ENCODE results near the gene DDX10. TPM values are rescaled to one million over a fixed set of nuclear protein-coding genes. Genes with fewer than 3 reads are reported as not detected.

Gene DDX10
- total RNA-seq, 1 experiment from 2014 or later, result 43.4 TPM

DNA sequence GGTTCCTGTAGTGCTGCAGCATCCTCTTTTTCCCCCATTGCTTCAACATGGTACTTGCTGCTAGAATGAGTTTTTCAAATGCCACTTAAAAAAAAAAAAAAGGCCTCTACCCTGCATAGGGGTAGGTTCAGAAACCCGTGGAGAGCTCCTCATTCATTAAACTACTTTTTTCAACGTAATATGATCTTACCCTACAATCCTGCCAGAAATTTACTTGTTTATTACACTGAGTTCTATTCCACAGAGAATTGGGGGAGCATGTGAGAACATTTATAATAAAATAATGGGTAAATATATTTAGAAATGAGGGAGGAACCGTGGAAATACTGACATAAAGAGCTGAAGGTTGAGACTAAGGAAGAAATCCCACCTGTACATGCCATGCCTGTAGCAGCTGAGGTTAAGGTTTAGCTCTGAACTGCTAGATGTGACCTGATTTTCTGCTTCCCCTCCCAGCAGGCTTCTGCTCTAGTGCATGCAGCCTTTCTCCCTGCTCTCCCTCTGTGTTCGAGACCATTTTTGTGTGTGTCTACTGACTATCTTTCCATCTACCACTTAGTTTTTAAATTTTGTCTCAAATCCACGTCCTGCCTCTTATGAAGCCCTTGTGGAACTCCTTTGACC is 225.7 kb downstream of the DDX10 start:
- Histone ChIP-seq H3K36me3 (no peaks in the 10 kb centered on the region), H3K4me1 (0 out of 2 replicates have a peak, but pooled peaks cover 5% of the 10 kb centered on the region), H3K27me3 (no peaks in the 10 kb centered on the region), H3K4me3 (no peak overlapping the region), H3K9me3 (replicated peaks) (no peaks in the 10 kb centered on the region), H3K27ac (no peak overlapping the region)
- no peak for DNase-seq

DNA sequence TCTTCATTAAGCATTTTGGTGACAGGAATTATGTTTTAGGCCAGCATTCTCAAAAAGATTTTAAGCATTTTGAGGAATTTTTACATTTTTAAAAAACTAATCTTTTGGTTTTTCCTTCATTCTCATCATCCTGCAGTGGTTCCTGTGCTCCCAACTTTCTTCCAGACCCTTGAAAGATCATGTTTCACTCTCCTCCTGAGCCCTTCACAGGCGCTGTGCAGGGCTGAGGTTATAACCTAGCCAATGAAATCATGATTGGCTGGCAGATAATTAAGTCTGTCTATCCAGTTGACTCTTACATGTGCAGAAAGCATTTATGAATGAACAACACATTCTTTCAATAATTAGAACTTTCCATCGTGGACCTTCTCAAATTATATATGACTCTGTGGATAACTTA is 226.3 kb downstream of the DDX10 start:
- no peaks in the 10 kb centered on the region for H3K27me3 ChIP-seq
- no peak for DNase-seq
- no peaks in the 10 kb centered on the region for H3K36me3 ChIP-seq
- no peak overlapping the region for H3K27ac ChIP-seq
- no peaks in the 10 kb centered on the region for H3K9me3 ChIP-seq (replicated peaks)
- H3K4me1 ChIP-seq, result 0 out of 2 replicates have a peak, but pooled peaks cover 5% of the 10 kb centered on the region
- H3K4me3 ChIP-seq, result no peak overlapping the region

GRCh38 chr11:108891909-108892511 is 227.1 kb downstream of the DDX10 start:
- Histone ChIP-seq H3K4me1 (0 out of 2 replicates have a peak, but pooled peaks cover 5% of the 10 kb centered on the region), H3K9me3 (replicated peaks) (no peaks in the 10 kb centered on the region), H3K27ac (no peak overlapping the region), H3K4me3 (no peak overlapping the region), H3K27me3 (no peaks in the 10 kb centered on the region), H3K36me3 (no peaks in the 10 kb centered on the region)
- DNase-seq, result peak in 1 of 2 experiments; percentile 45

- no peaks in the 10 kb centered on the region for H3K36me3 ChIP-seq
- no peak for DNase-seq
Measured at GRCh38 chr11:108895579-108896480, 231.0 kb downstream of the DDX10 start.

GRCh38 chr11:108897071-108897481 is 232.2 kb downstream of the DDX10 start:
- 0 out of 2 replicates have a peak, but pooled peaks cover under 1% of the 10 kb centered on the region for H3K4me1 ChIP-seq
- DNase-seq, result peak in 1 of 2 experiments; percentile 29
- no peak overlapping the region for H3K27ac ChIP-seq
- no peaks in the 10 kb centered on the region for H3K36me3 ChIP-seq
- H3K9me3 ChIP-seq (replicated peaks), result no peaks in the 10 kb centered on the region
- no peak overlapping the region for H3K4me3 ChIP-seq
- H3K27me3 ChIP-seq, result no peaks in the 10 kb centered on the region

More at GRCh38 chr11:108895579-108896480, 231.0 kb downstream of the DDX10 start:
- Histone ChIP-seq H3K9me3 (replicated peaks) (no peaks in the 10 kb centered on the region), H3K4me1 (0 out of 2 replicates have a peak, but pooled peaks cover 5% of the 10 kb centered on the region), H3K4me3 (no peak overlapping the region), H3K27ac (no peak overlapping the region), H3K27me3 (no peaks in the 10 kb centered on the region)

- Histone ChIP-seq H3K4me3 (no peak overlapping the region), H3K36me3 (no peaks in the 10 kb centered on the region), H3K9me3 (replicated peaks) (no peaks in the 10 kb centered on the region), H3K27ac (no peak overlapping the region), H3K27me3 (no peaks in the 10 kb centered on the region), H3K4me1 (no peaks in the 10 kb centered on the region)
- DNase-seq, result no peak
Measured at GRCh38 chr11:108897916-108898315, 233.0 kb downstream of the DDX10 start.

DNA sequence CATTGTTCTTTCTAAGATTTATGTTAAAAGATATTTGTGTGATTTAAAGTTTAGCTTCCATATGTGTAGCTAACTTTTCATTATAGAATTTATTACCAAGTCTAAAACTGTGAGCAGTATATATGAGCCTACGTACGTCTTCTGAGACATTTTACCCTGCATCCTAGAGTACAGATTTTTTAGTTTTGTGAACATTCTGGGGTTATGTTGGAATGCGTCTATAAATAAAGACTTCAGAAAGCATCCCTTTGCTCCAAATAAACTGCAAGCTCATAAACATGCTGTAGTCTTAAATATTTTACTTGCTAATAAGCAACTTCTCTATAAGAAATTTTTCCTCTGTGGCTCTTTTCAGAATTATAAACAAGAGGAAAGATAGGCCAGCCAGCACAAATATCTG is 236.5 kb downstream of the DDX10 start:
- no peak overlapping the region for H3K27ac ChIP-seq
- no peaks in the 10 kb centered on the region for H3K36me3 ChIP-seq
- DNase-seq, result no peak
- no peaks in the 10 kb centered on the region for H3K27me3 ChIP-seq
- peaks cover 2% of the 10 kb centered on the region; the same call in 1 of the 2 replicates for H3K4me1 ChIP-seq
- no peak overlapping the region for H3K4me3 ChIP-seq
- H3K9me3 ChIP-seq (replicated peaks), result no peaks in the 10 kb centered on the region

- H3K9me3 ChIP-seq (replicated peaks), result no peaks in the 10 kb centered on the region
- H3K27ac ChIP-seq, result no peak overlapping the region
- no peak for DNase-seq
Measured at GRCh38 chr11:108902027-108902469, 237.2 kb downstream of the DDX10 start.

GRCh38 chr11:108904480-108904879 is 239.6 kb downstream of the DDX10 start:
- Histone ChIP-seq H3K27me3 (no peaks in the 10 kb centered on the region), H3K36me3 (no peaks in the 10 kb centered on the region), H3K9me3 (replicated peaks) (no peaks in the 10 kb centered on the region), H3K4me1 (peaks cover 8% of the 10 kb centered on the region; the same call in 1 of the 2 replicates), H3K4me3 (no peak overlapping the region), H3K27ac (no peak overlapping the region)
- no peak for DNase-seq

More at GRCh38 chr11:108902027-108902469, 237.2 kb downstream of the DDX10 start:
- Histone ChIP-seq H3K4me1 (peaks cover 8% of the 10 kb centered on the region; the same call in 1 of the 2 replicates), H3K4me3 (no peak overlapping the region), H3K27me3 (no peaks in the 10 kb centered on the region), H3K36me3 (no peaks in the 10 kb centered on the region)

DNA sequence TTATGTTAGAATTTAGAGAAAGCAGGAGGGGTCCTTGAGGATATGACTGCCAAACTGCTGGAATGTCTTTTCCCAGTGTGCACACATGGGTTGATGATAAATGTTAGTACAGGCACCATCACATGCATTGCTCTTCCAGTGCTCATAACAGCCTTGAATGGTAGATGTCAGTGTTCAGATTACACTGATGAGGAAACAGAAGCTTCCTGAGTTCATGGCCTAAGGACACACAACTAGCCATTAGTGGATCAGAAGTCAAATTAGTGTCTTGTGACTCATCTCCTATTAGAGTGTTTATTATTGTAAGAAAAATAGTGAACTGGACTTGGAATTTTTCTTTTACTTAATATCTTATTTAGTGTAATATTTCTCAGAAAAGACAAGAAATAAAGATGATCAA is 241.5 kb downstream of the DDX10 start:
- Histone ChIP-seq H3K4me3 (no peak overlapping the region), H3K4me1 (peaks cover 8% of the 10 kb centered on the region; the same call in 1 of the 2 replicates), H3K9me3 (replicated peaks) (no peaks in the 10 kb centered on the region), H3K27me3 (no peaks in the 10 kb centered on the region), H3K27ac (no peak overlapping the region), H3K36me3 (no peaks in the 10 kb centered on the region)
- DNase-seq, result peak in 1 of 2 experiments; percentile 11

DNA sequence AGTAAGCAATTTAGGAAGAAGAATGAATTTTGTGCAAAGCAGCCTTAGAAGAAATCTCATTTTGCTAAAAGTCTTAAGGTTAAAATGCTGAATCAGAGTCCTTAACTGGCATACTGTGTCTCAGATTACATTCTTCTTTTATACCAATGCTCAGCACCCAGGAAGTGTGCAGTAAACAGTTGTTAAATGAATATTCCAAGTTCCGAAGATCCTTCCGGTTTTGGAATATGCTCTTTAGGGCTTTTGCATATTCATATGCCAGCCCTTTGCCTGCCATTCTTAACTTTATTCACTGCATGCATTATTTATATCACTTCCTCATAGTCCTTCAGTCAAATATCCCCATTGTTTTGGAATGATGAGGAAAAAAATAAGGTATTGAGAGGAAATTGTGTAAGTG is 242.0 kb downstream of the DDX10 start:
- Histone ChIP-seq H3K27ac (no peak overlapping the region), H3K4me3 (no peak overlapping the region), H3K36me3 (no peaks in the 10 kb centered on the region), H3K9me3 (replicated peaks) (no peaks in the 10 kb centered on the region), H3K4me1 (peaks cover 8% of the 10 kb centered on the region; the same call in 1 of the 2 replicates), H3K27me3 (no peaks in the 10 kb centered on the region)
- no peak for DNase-seq

- DNase-seq, result no peak
- no peaks in the 10 kb centered on the region for H3K9me3 ChIP-seq (replicated peaks)
- H3K27me3 ChIP-seq, result no peaks in the 10 kb centered on the region
- H3K27ac ChIP-seq, result no peak overlapping the region
- H3K36me3 ChIP-seq, result no peaks in the 10 kb centered on the region
- H3K4me3 ChIP-seq, result no peak overlapping the region
- peaks cover 8% of the 10 kb centered on the region; the same call in 1 of the 2 replicates for H3K4me1 ChIP-seq
Measured at GRCh38 chr11:108909041-108909440, 244.2 kb downstream of the DDX10 start.

- H3K9me3 ChIP-seq (replicated peaks), result no peaks in the 10 kb centered on the region
- no peak overlapping the region for H3K27ac ChIP-seq
- H3K36me3 ChIP-seq, result no peaks in the 10 kb centered on the region
- no peak for DNase-seq
- H3K27me3 ChIP-seq, result no peaks in the 10 kb centered on the region
- no peak overlapping the region for H3K4me3 ChIP-seq
- peaks cover 12% of the 10 kb centered on the region; the same call in 1 of the 2 replicates for H3K4me1 ChIP-seq
Measured at GRCh38 chr11:108909921-108910320, 245.1 kb downstream of the DDX10 start.

GRCh38 chr11:108912581-108912980 is 247.7 kb downstream of the DDX10 start:
- Histone ChIP-seq H3K27ac (no peak overlapping the region), H3K4me1 (peaks cover 4% of the 10 kb centered on the region; the same call in 1 of the 2 replicates), H3K36me3 (no peaks in the 10 kb centered on the region), H3K4me3 (no peak overlapping the region), H3K27me3 (no peaks in the 10 kb centered on the region), H3K9me3 (replicated peaks) (no peaks in the 10 kb centered on the region)
- DNase-seq, result no peak
